Hematopoietic multipotent progenitor cell treated with erythropoietin and hydrocortisone succinate and interleukin-3 and kit ligand, for 6 days (in vitro differentiated cells): ENCODE results near the gene PCDHGB1.
"Not testable (repeated sequence)": the region's sequence is repeated elsewhere in the genome, so short reads cannot be mapped to it uniquely, and the experiment has no call there.

ENCODE experiments used
- DNase-seq: peaks from one replicate; pipeline ENCODE4 v3.0.0-alpha.2; 2015

Gene PCDHGB1

DNA sequence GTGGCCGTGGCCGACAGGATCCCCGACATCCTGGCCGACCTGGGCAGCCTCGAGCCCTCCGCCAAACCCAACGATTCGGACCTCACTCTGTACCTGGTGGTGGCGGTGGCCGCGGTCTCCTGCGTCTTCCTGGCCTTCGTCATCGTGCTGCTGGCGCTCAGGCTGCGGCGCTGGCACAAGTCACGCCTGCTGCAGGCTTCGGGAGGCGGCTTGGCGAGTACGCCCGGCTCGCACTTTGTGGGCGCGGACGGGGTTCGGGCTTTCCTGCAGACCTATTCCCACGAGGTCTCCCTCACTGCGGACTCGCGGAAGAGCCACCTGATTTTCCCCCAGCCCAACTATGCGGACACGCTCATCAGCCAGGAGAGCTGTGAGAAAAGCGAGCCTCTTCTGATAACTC, 3.9 kb upstream of the PCDHGB1 start:
- DNase-seq = not testable (repeated sequence)

DNA sequence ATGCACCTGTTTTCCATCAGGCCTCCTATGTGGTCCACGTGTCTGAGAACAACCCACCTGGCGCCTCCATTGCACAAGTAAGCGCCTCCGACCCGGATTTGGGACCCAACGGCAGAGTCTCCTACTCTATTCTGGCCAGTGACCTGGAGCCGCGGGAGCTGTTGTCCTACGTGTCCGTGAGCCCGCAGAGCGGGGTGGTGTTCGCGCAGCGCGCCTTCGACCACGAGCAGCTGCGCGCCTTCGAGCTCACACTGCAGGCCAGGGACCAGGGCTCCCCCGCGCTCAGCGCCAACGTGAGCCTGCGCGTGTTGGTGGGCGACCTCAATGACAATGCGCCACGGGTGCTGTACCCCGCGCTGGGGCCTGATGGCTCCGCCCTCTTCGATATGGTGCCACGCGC, 1.7 kb downstream of the PCDHGB1 start:
- DNase-seq = no peak

DNA sequence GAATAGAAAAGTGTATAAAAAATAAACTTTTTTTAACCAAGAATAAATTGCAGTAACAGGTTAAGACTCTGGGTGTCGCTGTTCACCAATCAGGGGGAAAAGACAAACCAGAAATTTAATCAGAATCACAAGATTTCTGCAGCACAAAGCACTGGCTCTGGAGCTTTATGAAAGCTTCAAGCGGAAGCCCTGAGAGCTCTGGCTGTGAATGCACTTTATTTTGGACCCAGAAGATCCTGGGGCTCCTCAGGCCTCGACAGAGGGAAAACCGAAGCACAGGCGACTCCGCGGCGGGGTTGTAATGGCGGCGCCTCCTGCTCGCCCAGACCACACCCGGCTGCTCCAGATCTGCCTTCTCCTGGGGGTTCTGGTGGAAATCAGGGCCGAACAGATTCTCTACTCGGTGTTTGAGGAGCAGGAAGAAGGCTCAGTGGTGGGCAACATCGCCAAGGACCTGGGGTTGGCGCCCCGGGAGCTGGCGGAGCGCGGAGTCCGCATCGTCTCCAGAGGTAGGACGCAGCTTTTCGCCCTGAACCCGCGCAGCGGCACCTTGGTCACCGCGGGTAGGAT, 5.1 kb downstream of the PCDHGB1 start, which contains the start of gene PCDHGA4:
PCDHGA4 (plus strand) TSS at position 122 of the 570 bp plus-strand sequence; CDS start at position 209, 87 bp downstream.
- no peak for DNase-seq

DNA sequence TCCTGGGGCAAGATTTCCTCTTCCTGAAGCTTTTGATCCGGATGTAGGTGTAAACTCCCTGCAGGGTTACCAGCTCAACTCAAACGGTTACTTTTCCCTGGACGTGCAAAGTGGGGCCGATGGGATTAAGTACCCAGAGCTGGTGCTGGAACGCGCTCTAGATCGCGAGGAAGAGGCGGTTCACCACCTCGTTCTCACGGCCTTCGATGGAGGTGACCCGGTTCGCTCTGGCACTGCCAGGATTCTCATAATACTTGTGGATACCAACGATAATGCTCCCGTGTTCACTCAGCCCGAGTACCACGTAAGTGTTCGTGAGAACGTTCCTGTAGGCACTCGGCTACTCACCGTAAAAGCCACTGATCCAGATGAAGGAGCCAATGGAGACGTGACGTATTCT, 5.7 kb downstream of the PCDHGB1 start:
- DNase-seq = no peak

DNA sequence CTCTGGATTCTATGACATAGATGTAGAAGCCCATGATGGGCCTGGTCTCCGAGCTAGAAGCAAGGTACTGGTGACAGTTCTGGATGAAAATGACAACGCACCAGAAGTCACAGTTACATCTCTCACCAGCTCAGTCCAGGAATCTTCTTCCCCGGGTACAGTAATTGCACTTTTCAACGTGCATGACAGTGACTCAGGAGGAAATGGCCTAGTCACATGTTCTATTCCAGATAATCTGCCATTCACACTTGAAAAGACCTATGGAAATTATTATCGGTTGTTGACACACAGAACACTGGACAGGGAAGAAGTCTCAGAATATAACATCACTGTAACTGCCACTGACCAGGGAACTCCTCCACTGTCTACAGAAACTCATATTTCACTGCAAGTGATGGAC, 6.2 kb downstream of the PCDHGB1 start:
- DNase-seq = no peak

DNA sequence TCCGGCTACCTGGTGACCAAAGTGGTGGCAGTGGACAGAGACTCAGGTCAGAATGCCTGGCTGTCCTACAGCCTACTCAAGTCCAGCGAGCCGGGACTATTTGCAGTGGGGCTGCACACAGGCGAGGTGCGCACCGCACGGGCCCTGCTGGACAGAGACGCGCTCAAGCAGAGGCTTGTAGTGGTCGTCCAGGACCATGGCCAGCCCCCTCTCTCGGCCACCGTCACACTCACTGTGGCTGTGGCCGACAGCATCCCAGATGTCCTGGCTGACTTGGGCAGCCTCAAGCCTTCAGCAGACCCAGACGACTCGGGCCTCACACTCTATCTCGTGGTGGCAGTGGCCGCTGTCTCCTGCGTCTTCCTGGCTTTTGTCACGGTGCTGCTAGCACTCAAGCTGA, 7.1 kb downstream of the PCDHGB1 start:
- no peak for DNase-seq

DNA sequence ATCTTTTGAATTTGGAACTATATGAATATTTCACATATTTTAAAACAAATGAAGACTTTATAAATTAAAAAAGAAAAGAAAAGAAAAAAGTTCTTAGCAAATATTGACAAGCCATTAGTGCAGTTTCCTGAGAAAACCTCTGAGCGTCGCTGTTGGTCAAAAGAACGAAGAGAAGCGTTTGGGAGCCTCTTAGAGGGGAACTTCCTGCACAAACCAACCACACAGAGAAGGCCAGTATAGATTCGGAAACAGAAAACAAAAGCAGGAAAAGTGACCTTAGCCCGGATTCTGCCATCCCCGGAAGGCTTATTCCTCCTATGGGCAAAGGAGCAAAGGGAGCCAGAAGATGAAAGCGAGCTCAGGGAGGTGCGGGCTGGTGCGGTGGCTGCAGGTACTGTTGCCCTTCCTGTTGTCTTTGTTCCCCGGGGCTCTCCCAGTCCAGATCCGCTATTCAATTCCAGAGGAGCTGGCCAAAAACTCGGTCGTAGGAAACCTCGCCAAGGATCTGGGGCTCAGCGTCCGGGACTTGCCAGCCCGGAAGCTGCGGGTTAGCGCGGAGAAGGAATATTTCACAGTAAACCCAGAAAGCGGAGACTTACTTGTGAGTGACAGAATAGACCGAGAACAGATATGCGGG, 10.0 kb downstream of the PCDHGB1 start, which contains the start of gene PCDHGB2:
PCDHGB2 (plus strand) TSS at position 205 of the 637 bp plus-strand sequence; CDS start at position 347, 142 bp downstream.
- DNase-seq = peak; percentile 45

DNA sequence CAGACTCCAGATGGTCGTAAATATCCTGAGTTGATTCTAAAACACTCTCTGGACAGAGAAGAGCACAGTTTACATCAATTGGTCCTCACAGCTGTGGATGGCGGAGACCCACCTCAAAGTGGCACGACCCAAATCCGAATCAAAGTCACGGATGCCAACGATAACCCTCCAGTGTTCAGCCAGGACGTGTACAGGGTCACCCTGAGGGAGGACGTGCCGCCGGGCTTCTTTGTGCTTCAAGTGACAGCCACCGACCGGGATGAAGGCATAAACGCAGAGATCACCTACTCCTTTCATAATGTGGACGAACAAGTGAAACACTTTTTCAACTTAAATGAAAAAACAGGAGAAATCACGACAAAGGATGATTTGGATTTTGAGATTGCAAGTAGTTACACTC, 10.8 kb downstream of the PCDHGB1 start:
- no peak for DNase-seq

DNA sequence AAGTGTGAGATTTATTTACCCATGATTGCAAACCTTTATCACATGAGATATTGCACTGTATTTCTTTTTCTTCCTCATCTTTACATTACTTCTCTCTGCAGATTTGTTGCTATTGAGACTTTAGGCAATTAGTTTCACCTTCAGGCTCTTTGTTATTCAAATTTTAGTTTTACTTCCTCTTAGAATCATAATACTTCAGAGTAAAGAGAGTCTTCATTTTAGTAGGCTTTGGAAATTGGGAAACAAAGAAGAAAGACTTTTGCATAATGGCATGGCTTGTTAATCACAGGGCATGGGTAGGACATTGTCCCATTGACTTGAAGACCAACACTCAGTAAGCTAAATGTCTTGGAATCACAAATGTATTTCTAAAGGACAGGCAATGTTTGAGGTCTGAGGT, 12.8 kb downstream of the PCDHGB1 start:
- no peak for DNase-seq

DNA sequence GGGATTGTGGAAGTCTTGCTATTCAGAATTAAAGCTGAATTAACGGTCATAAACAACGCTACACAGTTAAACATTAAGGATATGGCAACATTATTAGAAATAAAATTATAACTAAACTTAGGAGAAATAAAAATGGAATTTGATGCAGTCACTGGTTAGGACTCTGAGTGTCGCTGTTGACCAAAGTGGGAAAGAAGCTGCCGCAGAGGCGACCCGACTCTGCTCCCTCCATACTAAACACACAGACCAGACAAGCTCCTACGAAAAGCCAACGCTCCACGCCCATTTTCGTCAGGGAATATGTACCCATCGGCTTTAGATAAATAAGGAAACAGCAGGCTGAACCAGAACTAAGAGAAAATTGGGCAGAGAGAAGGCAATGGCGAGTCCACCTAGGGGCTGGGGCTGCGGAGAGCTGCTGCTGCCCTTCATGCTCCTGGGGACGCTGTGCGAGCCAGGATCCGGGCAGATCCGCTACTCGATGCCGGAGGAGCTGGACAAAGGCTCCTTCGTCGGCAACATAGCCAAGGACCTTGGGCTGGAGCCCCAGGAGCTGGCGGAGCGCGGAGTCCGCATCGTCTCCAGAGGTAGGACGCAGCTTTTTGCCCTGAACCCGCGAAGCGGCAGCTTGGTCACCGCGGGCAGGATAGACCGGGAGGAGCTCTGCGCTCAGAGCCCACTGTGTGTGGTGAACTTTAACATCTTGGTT, 14.2 kb downstream of the PCDHGB1 start, which contains the start of gene PCDHGA5:
PCDHGA5 (plus strand) TSS at position 211 of the 709 bp plus-strand sequence; CDS start at position 380, 169 bp downstream.
- DNase-seq = no peak

DNA sequence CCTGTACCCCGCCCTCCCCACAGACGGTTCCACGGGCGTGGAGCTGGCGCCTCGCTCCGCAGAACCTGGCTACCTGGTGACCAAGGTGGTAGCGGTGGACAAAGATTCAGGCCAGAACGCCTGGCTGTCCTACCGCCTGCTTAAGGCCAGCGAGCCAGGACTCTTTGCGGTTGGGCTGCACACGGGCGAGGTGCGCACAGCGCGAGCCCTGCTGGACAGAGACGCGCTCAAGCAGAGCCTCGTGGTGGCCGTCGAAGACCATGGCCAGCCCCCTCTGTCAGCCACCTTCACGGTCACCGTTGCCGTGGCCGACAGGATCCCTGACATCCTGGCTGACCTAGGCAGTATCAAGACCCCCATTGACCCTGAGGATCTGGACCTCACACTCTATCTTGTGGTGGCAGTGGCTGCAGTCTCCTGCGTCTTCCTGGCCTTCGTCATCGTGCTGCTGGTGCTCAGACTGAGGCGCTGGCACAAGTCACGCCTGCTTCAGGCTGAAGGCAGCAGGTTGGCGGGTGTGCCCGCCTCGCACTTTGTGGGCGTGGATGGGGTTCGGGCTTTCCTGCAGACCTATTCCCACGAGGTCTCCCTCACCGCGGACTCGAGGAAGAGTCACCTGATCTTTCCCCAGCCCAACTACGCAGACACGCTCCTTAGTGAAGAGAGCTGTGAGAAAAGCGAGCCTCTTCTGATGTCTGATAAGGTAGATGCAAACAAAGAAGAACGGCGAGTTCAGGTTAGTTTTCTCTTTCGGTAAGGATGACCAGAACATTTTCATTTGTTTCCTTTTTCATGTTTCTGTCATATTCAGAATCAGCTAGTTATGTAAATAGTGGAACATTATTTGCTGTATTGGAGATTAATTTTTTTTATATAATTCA, 16.4 kb downstream of the PCDHGB1 start:
- DNase-seq = no peak

DNA sequence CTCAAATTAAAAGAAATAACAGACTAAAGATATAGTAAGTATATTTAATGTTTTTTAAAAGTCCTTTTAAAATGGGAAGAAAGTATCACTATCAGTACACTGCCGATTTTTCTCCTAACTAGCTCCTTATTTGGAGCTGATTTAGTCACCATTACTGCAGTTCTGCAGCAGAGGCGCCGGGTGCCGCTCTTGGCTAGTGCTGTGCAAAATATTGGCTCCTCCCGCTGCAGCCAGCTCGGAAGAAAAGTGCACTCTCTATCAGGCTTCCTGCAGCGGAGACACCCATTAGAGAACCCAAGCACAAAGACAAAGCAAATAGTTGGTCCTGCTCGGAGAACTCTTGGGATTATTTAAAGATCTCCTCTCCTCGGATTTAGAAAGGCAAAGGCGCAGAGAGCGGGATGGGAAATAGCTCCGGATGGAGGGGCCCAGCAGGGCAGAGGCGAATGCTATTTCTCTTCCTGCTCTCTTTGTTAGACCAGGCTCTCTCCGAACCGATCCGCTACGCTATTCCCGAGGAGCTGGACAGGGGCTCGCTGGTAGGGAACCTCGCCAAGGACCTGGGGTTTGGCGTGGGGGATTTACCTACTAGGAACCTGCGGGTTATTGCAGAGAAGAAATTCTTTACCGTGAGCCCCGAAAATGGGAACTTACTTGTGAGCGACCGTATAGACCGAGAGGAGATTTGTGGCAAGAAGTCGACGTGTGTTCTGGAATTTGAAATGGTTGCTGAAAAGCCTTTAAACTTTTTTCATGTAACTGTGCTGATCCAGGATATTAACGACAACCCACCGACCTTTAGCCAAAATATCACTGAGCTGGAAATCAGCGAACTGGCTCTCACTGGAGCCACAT, 20.3 kb downstream of the PCDHGB1 start, which contains the start of gene PCDHGB3:
PCDHGB3 (plus strand) TSS at position 249 of the 855 bp plus-strand sequence; CDS start at position 402, 153 bp downstream.
- peak; percentile 35 for DNase-seq

DNA sequence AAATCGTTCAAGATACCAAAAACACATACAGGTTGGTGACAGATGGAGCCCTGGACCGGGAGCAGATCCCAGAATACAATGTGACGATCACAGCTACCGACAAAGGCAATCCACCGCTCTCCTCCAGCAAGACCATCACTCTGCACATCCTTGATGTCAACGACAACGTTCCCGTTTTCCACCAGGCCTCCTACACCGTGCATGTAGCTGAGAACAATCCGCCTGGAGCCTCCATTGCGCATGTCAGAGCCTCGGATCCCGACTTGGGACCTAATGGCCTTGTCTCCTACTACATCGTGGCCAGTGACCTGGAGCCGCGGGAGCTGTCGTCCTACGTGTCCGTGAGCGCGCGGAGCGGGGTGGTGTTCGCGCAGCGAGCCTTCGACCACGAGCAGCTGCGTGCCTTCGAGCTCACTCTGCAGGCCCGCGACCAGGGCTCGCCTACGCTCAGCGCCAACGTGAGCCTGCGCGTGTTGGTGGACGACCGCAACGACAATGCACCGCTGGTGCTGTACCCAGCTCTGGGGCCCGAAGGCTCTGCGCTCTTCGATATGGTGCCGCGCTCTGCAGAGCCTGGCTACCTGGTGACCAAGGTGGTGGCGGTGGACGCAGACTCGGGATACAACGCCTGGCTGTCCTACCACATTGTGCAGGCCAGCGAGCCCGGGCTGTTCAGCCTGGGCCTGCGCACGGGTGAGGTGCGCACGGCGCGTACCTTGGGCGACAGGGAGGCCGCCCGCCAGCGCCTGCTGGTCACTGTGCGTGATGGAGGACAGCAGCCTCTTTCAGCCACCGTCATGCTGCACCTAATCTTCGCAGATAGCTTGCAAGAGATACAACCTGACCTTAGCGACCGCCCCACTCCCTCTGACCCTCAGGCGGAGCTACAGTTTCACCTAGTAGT, 21.9 kb downstream of the PCDHGB1 start:
- DNase-seq = no peak

DNA sequence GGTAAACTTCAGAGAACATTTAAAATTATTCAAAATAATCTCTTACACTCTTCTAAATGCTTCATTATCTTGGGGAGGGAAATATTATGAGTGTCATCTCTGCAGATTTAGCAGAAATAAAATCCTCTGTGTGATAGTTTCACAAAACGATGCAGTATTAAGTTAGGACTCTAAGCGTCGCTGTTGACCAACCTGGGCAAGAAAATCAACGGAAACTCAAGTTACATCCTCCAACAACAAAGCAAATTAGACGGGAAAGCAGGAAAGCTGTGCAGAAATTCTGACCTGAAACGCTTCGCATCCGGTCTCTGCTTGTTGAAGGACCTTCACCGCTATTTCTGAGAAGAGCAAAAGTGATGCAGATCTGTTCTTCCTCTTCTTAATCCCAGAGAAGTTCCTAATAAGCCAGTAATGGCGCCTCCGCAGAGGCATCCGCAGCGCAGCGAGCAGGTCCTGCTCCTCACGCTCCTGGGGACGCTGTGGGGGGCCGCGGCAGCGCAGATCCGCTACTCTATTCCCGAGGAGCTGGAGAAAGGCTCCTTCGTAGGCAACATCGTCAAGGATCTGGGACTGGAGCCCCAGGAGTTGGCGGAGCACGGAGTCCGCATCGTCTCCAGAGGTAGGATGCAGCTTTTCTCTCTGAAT, 23.9 kb downstream of the PCDHGB1 start, which contains the start of gene PCDHGA6:
PCDHGA6 (plus strand) TSS at position 219 of the 645 bp plus-strand sequence; CDS start at position 412, 193 bp downstream.
- DNase-seq = no peak

DNA sequence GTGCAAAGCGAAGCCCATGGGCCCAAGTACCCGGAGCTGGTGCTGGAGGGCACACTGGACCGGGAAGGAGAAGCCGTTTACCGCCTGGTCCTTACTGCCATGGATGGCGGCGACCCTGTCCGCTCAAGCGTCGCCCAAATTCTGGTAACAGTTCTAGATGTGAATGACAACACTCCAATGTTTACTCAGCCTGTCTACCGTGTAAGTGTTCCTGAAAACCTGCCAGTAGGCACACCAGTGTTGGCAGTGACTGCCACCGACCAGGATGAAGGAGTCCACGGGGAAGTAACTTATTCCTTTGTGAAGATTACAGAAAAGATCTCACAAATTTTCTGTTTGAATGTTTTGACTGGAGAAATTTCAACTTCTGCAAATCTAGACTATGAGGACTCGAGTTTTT, 24.7 kb downstream of the PCDHGB1 start:
- no peak for DNase-seq

DNA sequence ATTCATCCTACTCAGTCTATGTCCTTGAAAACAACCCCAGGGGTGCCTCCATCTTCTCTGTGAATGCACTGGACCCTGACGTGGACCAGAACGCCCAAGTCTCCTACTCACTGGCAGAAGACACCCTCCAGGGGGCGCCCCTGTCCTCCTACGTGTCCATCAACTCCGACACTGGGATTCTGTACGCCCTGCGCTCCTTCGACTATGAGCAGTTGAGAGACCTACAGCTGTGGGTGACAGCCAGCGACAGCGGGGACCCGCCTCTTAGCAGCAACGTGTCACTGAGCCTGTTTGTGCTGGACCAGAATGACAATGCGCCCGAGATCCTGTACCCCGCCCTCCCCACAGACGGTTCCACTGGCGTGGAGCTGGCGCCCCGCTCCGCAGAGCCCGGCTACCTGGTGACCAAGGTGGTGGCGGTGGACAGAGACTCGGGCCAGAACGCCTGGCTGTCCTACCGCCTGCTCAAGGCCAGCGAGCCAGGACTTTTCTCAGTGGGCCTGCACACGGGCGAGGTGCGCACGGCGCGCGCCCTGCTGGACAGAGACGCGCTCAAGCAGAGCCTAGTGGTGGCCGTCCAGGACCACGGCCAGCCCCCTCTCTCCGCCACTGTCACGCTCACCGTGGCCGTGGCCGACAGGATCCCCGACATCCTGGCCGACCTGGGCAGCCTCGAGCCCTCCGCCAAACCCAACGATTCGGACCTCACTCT, 25.7 kb downstream of the PCDHGB1 start:
- DNase-seq = not testable (repeated sequence)

DNA sequence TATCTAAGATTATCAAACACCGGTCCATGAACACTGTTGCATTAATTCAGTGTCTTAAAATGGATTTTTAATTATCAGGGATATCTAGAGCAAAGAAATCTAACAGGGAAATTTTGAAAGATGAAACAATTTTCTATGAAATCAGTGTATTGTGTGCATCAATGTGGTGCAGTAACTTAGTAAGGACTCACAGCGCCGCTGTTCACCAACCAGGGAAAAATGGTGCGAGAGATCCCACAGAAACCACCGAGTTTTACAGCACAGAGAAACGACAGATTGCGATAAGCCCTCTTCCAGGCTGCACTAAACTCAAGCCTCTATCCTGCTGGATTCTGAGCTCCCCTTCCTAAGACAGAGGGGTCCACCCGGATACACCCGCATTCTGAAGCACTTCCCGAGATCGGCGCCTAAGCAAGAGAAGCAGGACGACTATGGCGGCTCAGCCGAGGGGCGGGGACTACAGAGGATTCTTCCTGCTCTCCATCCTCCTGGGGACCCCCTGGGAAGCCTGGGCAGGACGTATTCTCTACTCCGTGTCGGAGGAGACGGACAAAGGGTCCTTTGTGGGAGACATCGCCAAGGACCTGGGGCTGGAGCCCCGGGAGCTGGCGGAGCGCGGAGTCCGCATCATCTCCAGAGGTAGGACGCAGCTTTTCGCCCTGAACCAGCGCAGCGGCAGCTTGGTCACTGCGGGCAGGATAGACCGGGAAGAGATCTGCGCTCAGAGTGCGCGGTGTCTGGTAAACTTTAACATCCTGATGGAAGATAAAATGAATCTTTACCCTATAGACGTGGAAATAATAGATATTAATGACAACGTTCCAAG, 32.8 kb downstream of the PCDHGB1 start, which contains the start of gene PCDHGA7:
PCDHGA7 (plus strand) TSS at position 274 of the 826 bp plus-strand sequence; CDS start at position 432, 158 bp downstream.
- peak; percentile 12 for DNase-seq

DNA sequence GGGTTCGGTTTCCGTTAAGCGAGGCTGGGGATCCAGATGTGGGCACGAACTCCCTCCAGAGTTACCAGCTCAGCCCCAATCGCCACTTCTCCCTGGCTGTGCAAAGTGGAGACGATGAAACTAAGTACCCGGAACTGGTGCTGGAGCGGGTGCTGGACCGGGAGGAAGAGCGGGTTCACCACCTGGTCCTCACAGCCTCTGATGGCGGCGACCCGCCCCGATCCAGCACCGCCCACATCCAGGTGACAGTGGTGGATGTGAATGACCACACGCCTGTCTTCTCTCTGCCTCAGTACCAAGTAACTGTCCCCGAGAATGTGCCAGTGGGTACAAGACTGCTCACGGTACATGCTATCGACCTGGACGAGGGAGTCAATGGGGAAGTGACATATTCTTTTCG, 33.4 kb downstream of the PCDHGB1 start:
- no peak for DNase-seq
